LNCAP (cell line): Measurements from ENCODE around the gene TRIM8.

Experiments
- CTCF ChIP-seq: fragments of 450-650 bp; IDR thresholded peaks from 2 replicates; pipeline ENCODE4 v1.5.1; 2017; ENCODE audit warnings: mild to moderate bottlenecking

The TRIM8 gene

GRCh38 chr10:102673819-102674511 is 29.7 kb downstream of the TRIM8 start:
- TF ChIP-seq CTCF: no peak

- no peak for TF ChIP-seq CTCF
These were observed 30.3 kb downstream of the TRIM8 start for GRCh38 chr10:102674566-102674965.

- TF ChIP-seq CTCF: no peak
These were observed 30.9 kb downstream of the TRIM8 start for GRCh38 chr10:102675011-102675665.

GRCh38 chr10:102675666-102676533 is 31.6 kb downstream of the TRIM8 start:
- TF ChIP-seq CTCF: no peak

GRCh38 chr10:102676534-102677315 is 32.4 kb downstream of the TRIM8 start:
- TF ChIP-seq CTCF: no peak

GRCh38 chr10:102677331-102678067 is 33.2 kb downstream of the TRIM8 start:
- no peak for TF ChIP-seq CTCF
